Suprapubic skin (tissue), 4 donors: ENCODE results near the gene L3MBTL4.

Experiments used
- CTCF ChIP-seq, 2 donors: fragments of 200-600 bp in 1 of 2; fragments of 450-650 bp in 1 of 2; sonication (generic) in 1 of 2; IDR thresholded peaks; one replicate each; pipeline ENCODE4 v1.5.1; 2016 to 2019; ENCODE audit warnings: antibody characterized with exemption in 2 of 2, mild to moderate bottlenecking in 1 of 2, moderate library complexity in 1 of 2
- EP300 ChIP-seq: sonication (generic); formaldehyde crosslinking; IDR thresholded peaks from one replicate; pipeline ENCODE4 v1.6.1; 2017; ENCODE audit warnings: antibody characterized with exemption
- POLR2A ChIP-seq, 2 donors: fragments of 450-650 bp; IDR thresholded peaks; one replicate each; pipeline ENCODE4 v1.6.1; 2017; ENCODE audit warnings: antibody characterized with exemption in 2 of 2, mild to moderate bottlenecking in 2 of 2, moderate library complexity in 2 of 2
- POLR2AphosphoS5 ChIP-seq, 3 donors: sonication (generic); formaldehyde crosslinking; IDR thresholded peaks; one replicate each; pipeline ENCODE4 v1.6.1; 2017; ENCODE audit warnings: antibody characterized with exemption in 3 of 3

GRCh38 chr18:6031002-6031401 is 383.7 kb downstream of the L3MBTL4 start:
- no peak for TF ChIP-seq CTCF (IDR thresholded peaks at IDR 0.05)
- TF ChIP-seq POLR2A (IDR thresholded peaks at IDR 0.05): no peak
- no peak for TF ChIP-seq POLR2AphosphoS5 (IDR thresholded peaks at IDR 0.05)
- TF ChIP-seq EP300: no peak
